Panc1 (cell line): ENCODE data around the gene FES. TPM values are rescaled to one million over a fixed set of nuclear protein-coding genes. Genes with fewer than 3 reads are reported as not detected.

Source experiments
- ATAC-seq: fragments of 200-7000 bp; cut with Tn5 transposase; 2 replicates; pipeline ENCODE4 v1.9.1; 2020; ENCODE audit warnings: mild to moderate bottlenecking, moderate library complexity
- BruUV-seq: library from RNA; stranded (reverse); fragments of 400-500 nt; replicated peaks from 2 replicates; lab custom pipeline; 2021; lab: Mats Ljungman, UMichigan
- CTCF ChIA-PET: fragments of 300-600 bp; sonication (Branson Sonifier 250); formaldehyde crosslinking; loops from one replicate; lab custom pipeline; 2022; ENCODE audit warnings: antibody characterized with exemption; lab: Charles Lee
- POLR2A ChIA-PET: fragments of 300-600 bp; sonication (Branson Sonifier 250); formaldehyde crosslinking; loops from one replicate; lab custom pipeline; 2022; ENCODE audit warnings: antibody characterized with exemption; lab: Charles Lee
- DNase-seq: peaks from one replicate; pipeline ENCODE4 v3.0.0-alpha.2; 2010; ENCODE audit warnings: low read depth, low spot score
- H3K27ac ChIP-seq: 2 replicates; pipeline ENCODE4 v1.5.1; 2011; ENCODE audit warnings: mild to moderate bottlenecking, low read length, inconsistent platforms
- H3K27me3 ChIP-seq: fragments of 200-500 bp; sonication (Bioruptor generic); 2 replicates; pipeline ENCODE4 v1.6.0; 2014; ENCODE audit warnings: low read length, inconsistent platforms; ENCODE audit not compliant: control insufficient read depth, insufficient read depth
- H3K36me3 ChIP-seq: fragments of 200-500 bp; sonication (Bioruptor generic); 2 replicates; pipeline ENCODE4 v1.5.1; 2014; ENCODE audit warnings: inconsistent platforms, mild to moderate bottlenecking, low read length, moderate library complexity; ENCODE audit not compliant: control insufficient read depth, insufficient read depth
- H3K4me1 ChIP-seq: 2 replicates; pipeline ENCODE4 v1.5.1; 2011; ENCODE audit warnings: inconsistent platforms, mild to moderate bottlenecking, low read length, moderate library complexity; ENCODE audit not compliant: control insufficient read depth, insufficient read depth
- H3K4me3 ChIP-seq, 2 experiments: 2 replicates each; pipeline ENCODE4 v1.5.1; 2011 to 2012; ENCODE audit warnings: low read depth in 2 of 2, low read length in 2 of 2, mild to moderate bottlenecking in 2 of 2, inconsistent platforms in 1 of 2, moderate library complexity in 1 of 2
- H3K9me3 ChIP-seq: fragments of 200-500 bp; sonication (Bioruptor generic); 2 replicates; pipeline ENCODE4 v1.5.1; 2014; ENCODE audit warnings: low read depth, mild to moderate bottlenecking, inconsistent platforms, low read length, moderate library complexity; ENCODE audit not compliant: control insufficient read depth, insufficient read depth
- POLR2AphosphoS5 ChIP-seq: IDR thresholded peaks from 2 replicates; pipeline ENCODE4 v1.6.1; 2012; ENCODE audit warnings: mild to moderate bottlenecking, low read depth, low read length, moderate library complexity
- SIN3A ChIP-seq: IDR thresholded peaks from 2 replicates; pipeline ENCODE4 v1.6.1; 2012; ENCODE audit warnings: low read depth, mild to moderate bottlenecking, low read length, moderate library complexity, borderline replicate concordance; ENCODE audit not compliant: insufficient read depth
- TCF7L2 ChIP-seq: IDR thresholded peaks from 2 replicates; pipeline ENCODE4 v1.6.1; 2011; ENCODE audit warnings: mild to moderate bottlenecking, low read depth, low read length, inconsistent platforms
- in situ Hi-C: cut with HindIII; loops from 2 replicates; pipeline ENCODE4 v1.10.0; 2016; ENCODE audit warnings: low sequenced_read_pairs, low pct_unique_long_range_greater_than_20kb
- intact Hi-C: fragments of 100-400 bp; cut with micrococcal nuclease; formaldehyde crosslinking; loops from one replicate; pipeline ENCODE4 v1.10.0; 2022; ENCODE audit not compliant: unreplicated experiment
- total RNA-seq: library from RNA; stranded (reverse); gene quantifications from one replicate; pipeline ENCODE4 v1.2.1, GENCODE V29; 2021; ENCODE audit not compliant: unreplicated experiment
- TF ChIP-seq, protein P1 (sequence below): fragments of 450-650 bp; IDR thresholded peaks from 2 replicates; pipeline ENCODE4 v1.5.1; 2017; ENCODE audit warnings: mild to moderate bottlenecking
- TF ChIP-seq, protein P2 (sequence below), 2 experiments: IDR thresholded peaks; 2 replicates each; pipeline ENCODE4 v1.6.1; 2011 to 2012; ENCODE audit warnings: low read depth in 2 of 2, control low read depth in 1 of 2, low read length in 1 of 2, mild to moderate bottlenecking in 1 of 2, moderate library complexity in 1 of 2; ENCODE audit not compliant: insufficient read depth in 1 of 2

The FES gene
- total RNA-seq, 1 experiment from 2014 or later, result 0.64 TPM

DNA sequence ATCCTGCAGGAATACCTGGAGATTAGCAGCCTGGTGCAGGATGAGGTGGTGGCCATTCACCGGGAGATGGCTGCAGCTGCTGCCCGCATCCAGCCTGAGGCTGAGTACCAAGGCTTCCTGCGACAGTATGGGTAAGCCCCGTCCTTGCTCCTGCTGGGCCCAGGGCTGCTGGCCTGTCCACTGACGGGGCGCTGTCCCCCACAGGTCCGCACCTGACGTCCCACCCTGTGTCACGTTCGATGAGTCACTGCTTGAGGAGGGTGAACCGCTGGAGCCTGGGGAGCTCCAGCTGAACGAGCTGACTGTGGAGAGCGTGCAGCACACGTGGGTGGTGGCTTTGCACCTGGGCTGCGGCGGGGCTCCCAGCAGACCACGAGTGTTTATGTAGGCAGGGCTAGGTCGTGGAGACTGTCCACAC is 5.0 kb downstream of the FES start:
- Histone ChIP-seq H3K27ac (no peak overlapping the region), H3K4me1 (no peaks in the 10 kb centered on the region), H3K4me3 (no peak overlapping the region), H3K27me3 (no peaks in the 10 kb centered on the region), H3K36me3 (no peaks in the 10 kb centered on the region; the same call in 1 of the 2 replicates), H3K9me3 (no peaks in the 10 kb centered on the region)
- ATAC-seq, result no peak
- no peak for DNase-seq
- in situ Hi-C loops (no loop called here), intact Hi-C loops (no loop called here)
- CTCF ChIA-PET, result interaction anchor here (0.6 kb wide), 2 partner anchors 71 to 288 kb away, joined by 3 read pairs; no protein-coding TSS in a partner anchor
- BruUV-seq, result no TSS peak
- POLR2A ChIA-PET, result interaction anchor here (0.5 kb wide), 1 partner anchor 40 kb away, joined by 3 read pairs; no protein-coding TSS in a partner anchor
- TF ChIP-seq SIN3A, result no peak
- no peak for TF ChIP-seq POLR2AphosphoS5
- no peak for TF ChIP-seq TCF7L2
- TF ChIP-seq, protein P1, sequence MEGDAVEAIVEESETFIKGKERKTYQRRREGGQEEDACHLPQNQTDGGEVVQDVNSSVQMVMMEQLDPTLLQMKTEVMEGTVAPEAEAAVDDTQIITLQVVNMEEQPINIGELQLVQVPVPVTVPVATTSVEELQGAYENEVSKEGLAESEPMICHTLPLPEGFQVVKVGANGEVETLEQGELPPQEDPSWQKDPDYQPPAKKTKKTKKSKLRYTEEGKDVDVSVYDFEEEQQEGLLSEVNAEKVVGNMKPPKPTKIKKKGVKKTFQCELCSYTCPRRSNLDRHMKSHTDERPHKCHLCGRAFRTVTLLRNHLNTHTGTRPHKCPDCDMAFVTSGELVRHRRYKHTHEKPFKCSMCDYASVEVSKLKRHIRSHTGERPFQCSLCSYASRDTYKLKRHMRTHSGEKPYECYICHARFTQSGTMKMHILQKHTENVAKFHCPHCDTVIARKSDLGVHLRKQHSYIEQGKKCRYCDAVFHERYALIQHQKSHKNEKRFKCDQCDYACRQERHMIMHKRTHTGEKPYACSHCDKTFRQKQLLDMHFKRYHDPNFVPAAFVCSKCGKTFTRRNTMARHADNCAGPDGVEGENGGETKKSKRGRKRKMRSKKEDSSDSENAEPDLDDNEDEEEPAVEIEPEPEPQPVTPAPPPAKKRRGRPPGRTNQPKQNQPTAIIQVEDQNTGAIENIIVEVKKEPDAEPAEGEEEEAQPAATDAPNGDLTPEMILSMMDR, result no peak
- TF ChIP-seq, protein P2, sequence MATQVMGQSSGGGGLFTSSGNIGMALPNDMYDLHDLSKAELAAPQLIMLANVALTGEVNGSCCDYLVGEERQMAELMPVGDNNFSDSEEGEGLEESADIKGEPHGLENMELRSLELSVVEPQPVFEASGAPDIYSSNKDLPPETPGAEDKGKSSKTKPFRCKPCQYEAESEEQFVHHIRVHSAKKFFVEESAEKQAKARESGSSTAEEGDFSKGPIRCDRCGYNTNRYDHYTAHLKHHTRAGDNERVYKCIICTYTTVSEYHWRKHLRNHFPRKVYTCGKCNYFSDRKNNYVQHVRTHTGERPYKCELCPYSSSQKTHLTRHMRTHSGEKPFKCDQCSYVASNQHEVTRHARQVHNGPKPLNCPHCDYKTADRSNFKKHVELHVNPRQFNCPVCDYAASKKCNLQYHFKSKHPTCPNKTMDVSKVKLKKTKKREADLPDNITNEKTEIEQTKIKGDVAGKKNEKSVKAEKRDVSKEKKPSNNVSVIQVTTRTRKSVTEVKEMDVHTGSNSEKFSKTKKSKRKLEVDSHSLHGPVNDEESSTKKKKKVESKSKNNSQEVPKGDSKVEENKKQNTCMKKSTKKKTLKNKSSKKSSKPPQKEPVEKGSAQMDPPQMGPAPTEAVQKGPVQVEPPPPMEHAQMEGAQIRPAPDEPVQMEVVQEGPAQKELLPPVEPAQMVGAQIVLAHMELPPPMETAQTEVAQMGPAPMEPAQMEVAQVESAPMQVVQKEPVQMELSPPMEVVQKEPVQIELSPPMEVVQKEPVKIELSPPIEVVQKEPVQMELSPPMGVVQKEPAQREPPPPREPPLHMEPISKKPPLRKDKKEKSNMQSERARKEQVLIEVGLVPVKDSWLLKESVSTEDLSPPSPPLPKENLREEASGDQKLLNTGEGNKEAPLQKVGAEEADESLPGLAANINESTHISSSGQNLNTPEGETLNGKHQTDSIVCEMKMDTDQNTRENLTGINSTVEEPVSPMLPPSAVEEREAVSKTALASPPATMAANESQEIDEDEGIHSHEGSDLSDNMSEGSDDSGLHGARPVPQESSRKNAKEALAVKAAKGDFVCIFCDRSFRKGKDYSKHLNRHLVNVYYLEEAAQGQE (IDR thresholded peaks at IDR 0.05; ENCODE audit: insufficient read depth in 1 of 2, low read depth in 2 of 2, low read length in 1 of 2), result no peak

GRCh38 chr15:90889736-90890456 is 5.6 kb downstream of the FES start:
- no peaks in the 10 kb centered on the region for H3K27me3 ChIP-seq
- TF ChIP-seq POLR2AphosphoS5, result no peak
- TF ChIP-seq, protein P2 (IDR thresholded peaks at IDR 0.05; ENCODE audit: insufficient read depth in 1 of 2, low read depth in 2 of 2, low read length in 1 of 2), result no peak
- no peak for TF ChIP-seq SIN3A
- TF ChIP-seq TCF7L2, result no peak
- TF ChIP-seq, protein P1, result no peak
- no TSS peak for BruUV-seq
- H3K4me3 ChIP-seq, result no peak overlapping the region
- ATAC-seq, result no peak
- POLR2A ChIA-PET, result no interaction called here
- no peaks in the 10 kb centered on the region for H3K9me3 ChIP-seq
- CTCF ChIA-PET, result interaction anchor here (0.6 kb wide), 2 partner anchors 72 to 289 kb away, joined by 3 read pairs; no protein-coding TSS in a partner anchor
- no peaks in the 10 kb centered on the region; the same call in 1 of the 2 replicates for H3K36me3 ChIP-seq
- no peak overlapping the region for H3K27ac ChIP-seq
- no peak for DNase-seq
- in situ Hi-C loops (no loop called here), intact Hi-C loops (no loop called here)
- no peaks in the 10 kb centered on the region for H3K4me1 ChIP-seq
